Endothelial cell of umbilical vein (primary cell): ENCODE results near the gene RELL2. TPM values are rescaled to one million over a fixed set of nuclear protein-coding genes. Genes with fewer than 3 reads are reported as not detected.

Experiments
- BruUV-seq: library from RNA; stranded (reverse); fragments of 400-500 nt; replicated peaks from 2 replicates; lab custom pipeline; 2021; lab: Mats Ljungman, UMichigan
- CTCF ChIA-PET: fragments of 300-600, 350-600 bp; sonication (Branson Sonifier 250); formaldehyde crosslinking; loops from one replicate; lab custom pipeline; 2021; ENCODE audit warnings: antibody characterized with exemption, inconsistent platforms; lab: Charles Lee
- POLR2A ChIA-PET: fragments of 300-600, 350-600 bp; sonication (Branson Sonifier 250); formaldehyde crosslinking; loops from one replicate; lab custom pipeline; 2021; ENCODE audit warnings: antibody characterized with exemption, inconsistent platforms; lab: Charles Lee
- DNase-seq: peaks from one replicate; pipeline ENCODE4 v3.0.0-alpha.2; 2011; ENCODE audit warnings: low read depth, low spot score
- FAIRE-seq: peaks from 2 replicates; lab custom pipeline; 2011; peaks lifted over from hg19 to GRCh38; lab: Jason Lieb, UNC
- H2AFZ ChIP-seq: 2 replicates; pipeline ENCODE4 v1.6.0; 2012; ENCODE audit warnings: low read depth, low read length, control low read depth, inconsistent platforms
- H3K27ac ChIP-seq: 2 replicates; pipeline ENCODE4 v1.5.1; 2011; ENCODE audit warnings: low read depth, mild to moderate bottlenecking, control low read depth, low read length, moderate library complexity; ENCODE audit not compliant: insufficient read depth
- H3K27me3 ChIP-seq, 2 experiments: 2 replicates each; pipeline versions ENCODE4 v1.6.0 to v1.6.1; 2011; ENCODE audit warnings: low read length in 2 of 2, mixed read lengths in 1 of 2; ENCODE audit not compliant: control insufficient read depth in 2 of 2, insufficient read depth in 2 of 2
- H3K36me3 ChIP-seq, 2 experiments: 2 replicates in 1 of 2; 3 replicates in 1 of 2; pipeline ENCODE4 v1.5.1; 2011; ENCODE audit warnings: low read length in 2 of 2, mild to moderate bottlenecking in 1 of 2, moderate library complexity in 1 of 2; ENCODE audit not compliant: control insufficient read depth in 2 of 2, insufficient read depth in 2 of 2; ENCODE audit errors: extremely low read depth in 1 of 2
- H3K4me1 ChIP-seq: 3 replicates; pipeline ENCODE4 v1.5.1; 2011; ENCODE audit warnings: mild to moderate bottlenecking, low read length; ENCODE audit not compliant: control insufficient read depth, insufficient read depth; ENCODE audit errors: extremely low read depth
- H3K4me2 ChIP-seq: 2 replicates; pipeline ENCODE4 v1.6.1; 2011; ENCODE audit warnings: low read length, control low read depth, mixed read lengths; ENCODE audit not compliant: insufficient read depth
- H3K4me3 ChIP-seq, 3 experiments: fragments of 200-600 bp in 1 of 3; sonication (generic), shearing (Covaris generic) in 1 of 3; replicated peaks in 1 of 3; 2 replicates each; pipeline ENCODE4 v1.5.1; 2011 to 2016; ENCODE audit warnings: control low read depth in 3 of 3, low read length in 3 of 3, mild to moderate bottlenecking in 2 of 3, inconsistent platforms in 1 of 3, low read depth in 1 of 3, moderate library complexity in 1 of 3; ENCODE audit not compliant: insufficient read depth in 1 of 3
- H3K79me2 ChIP-seq: 2 replicates; pipeline ENCODE4 v1.6.0; 2012; ENCODE audit warnings: low read length, inconsistent platforms; ENCODE audit not compliant: control insufficient read depth, insufficient read depth
- H3K9ac ChIP-seq: replicated peaks from 2 replicates; pipeline ENCODE3; 2011; ENCODE audit warnings: low read length, control low read depth; ENCODE audit not compliant: insufficient read depth; ENCODE audit errors: extremely low read depth
- H3K9me1 ChIP-seq: replicated peaks from 3 replicates; pipeline ENCODE4 v1.6.0; 2011; ENCODE audit warnings: mild to moderate bottlenecking, low read length; ENCODE audit not compliant: control insufficient read depth, insufficient read depth; ENCODE audit errors: extremely low read depth
- H3K9me3 ChIP-seq: replicated peaks from 2 replicates; pipeline ENCODE4 v1.5.1; 2012; ENCODE audit warnings: low read length, inconsistent platforms; ENCODE audit not compliant: control insufficient read depth, insufficient read depth
- H4K20me1 ChIP-seq: replicated peaks from 2 replicates; pipeline ENCODE3; 2011; ENCODE audit warnings: mild to moderate bottlenecking, low read length; ENCODE audit not compliant: control insufficient read depth, insufficient read depth; ENCODE audit errors: extremely low read depth
- EZH2 ChIP-seq: IDR thresholded peaks from 2 replicates; pipeline ENCODE4 v1.6.1; 2012; ENCODE audit warnings: borderline replicate concordance, low read depth, mild to moderate bottlenecking, moderate library complexity, low read length, inconsistent platforms; ENCODE audit not compliant: severe bottlenecking
- FOS ChIP-seq: IDR thresholded peaks from 2 replicates; pipeline ENCODE4 v1.6.1; 2011; ENCODE audit warnings: mild to moderate bottlenecking, low read length, moderate library complexity, borderline replicate concordance; ENCODE audit not compliant: insufficient read depth
- GATA2 ChIP-seq: IDR thresholded peaks from 2 replicates; pipeline ENCODE4 v1.7.0; 2011; ENCODE audit warnings: low read depth, mild to moderate bottlenecking, moderate library complexity, mixed read lengths, low read length; ENCODE audit not compliant: insufficient read length, insufficient read depth
- JUN ChIP-seq: IDR thresholded peaks from 2 replicates; pipeline ENCODE4 v1.6.1; 2011; ENCODE audit warnings: borderline replicate concordance, low read depth; ENCODE audit not compliant: insufficient read length, insufficient read depth
- MYC ChIP-seq: IDR thresholded peaks from one replicate; pipeline ENCODE4 v1.6.1; 2011; ENCODE audit warnings: mild to moderate bottlenecking, low read depth, low read length
- POLR2A ChIP-seq: IDR thresholded peaks from 2 replicates; pipeline ENCODE4 v1.6.1; 2012; ENCODE audit warnings: low read depth, mild to moderate bottlenecking, control low read depth, low read length
- POLR2AphosphoS5 ChIP-seq: IDR thresholded peaks from 2 replicates; pipeline ENCODE4 v1.6.1; 2012; ENCODE audit warnings: low read depth, mild to moderate bottlenecking, control low read depth, low read length, moderate library complexity; ENCODE audit not compliant: insufficient read depth
- dilution Hi-C: fragments of 300-500 bp; cut with MboI; formaldehyde crosslinking; loops from one replicate; pipeline ENCODE4 v1.15.0; 2019; ENCODE audit warnings: low sequenced_read_pairs; ENCODE audit not compliant: extremely low pct_ligation_motif_present
- intact Hi-C: fragments of 100-400 bp; cut with micrococcal nuclease; formaldehyde crosslinking; loops from one replicate; pipeline ENCODE4 v1.10.0; 2022
- polyA plus RNA-seq, 4 experiments: library from polyadenylated mRNA; depleted of rRNA in 3 of 4; stranded (reverse) in 3 of 4; unstranded in 1 of 4; fragments of >200 nt; gene quantifications; 2 replicates each; pipeline versions ENCODE4 v1.2.1 to v1.2.3, GENCODE V29; 2011 to 2012; ENCODE audit warnings: missing spikeins in 1 of 4
- total RNA-seq: library from RNA; stranded (reverse); gene quantifications from 2 replicates; pipeline ENCODE4 v1.2.3, GENCODE V29; 2021
- TF ChIP-seq, protein P1 (sequence below): IDR thresholded peaks from 2 replicates; pipeline ENCODE4 v1.6.1; 2011; ENCODE audit not compliant: insufficient read depth, insufficient read length
- TF ChIP-seq, protein P2 (sequence below), 2 donors: IDR thresholded peaks; 1 replicate in 1 of 2; 2 replicates in 1 of 2; pipeline ENCODE4 v1.5.1; 2011; ENCODE audit warnings: low read length in 2 of 2, mild to moderate bottlenecking in 2 of 2, moderate library complexity in 2 of 2, control low read depth in 1 of 2, inconsistent platforms in 1 of 2, low read depth in 1 of 2; ENCODE audit not compliant: insufficient read depth in 1 of 2; ENCODE audit errors: extremely low read depth in 1 of 2

The RELL2 gene
- total and polyA plus RNA-seq, 2 donors (not counting 3 experiments of a cell fraction or from before 2014, with no cell fraction given), result 3.4 to 3.6 TPM

DNA sequence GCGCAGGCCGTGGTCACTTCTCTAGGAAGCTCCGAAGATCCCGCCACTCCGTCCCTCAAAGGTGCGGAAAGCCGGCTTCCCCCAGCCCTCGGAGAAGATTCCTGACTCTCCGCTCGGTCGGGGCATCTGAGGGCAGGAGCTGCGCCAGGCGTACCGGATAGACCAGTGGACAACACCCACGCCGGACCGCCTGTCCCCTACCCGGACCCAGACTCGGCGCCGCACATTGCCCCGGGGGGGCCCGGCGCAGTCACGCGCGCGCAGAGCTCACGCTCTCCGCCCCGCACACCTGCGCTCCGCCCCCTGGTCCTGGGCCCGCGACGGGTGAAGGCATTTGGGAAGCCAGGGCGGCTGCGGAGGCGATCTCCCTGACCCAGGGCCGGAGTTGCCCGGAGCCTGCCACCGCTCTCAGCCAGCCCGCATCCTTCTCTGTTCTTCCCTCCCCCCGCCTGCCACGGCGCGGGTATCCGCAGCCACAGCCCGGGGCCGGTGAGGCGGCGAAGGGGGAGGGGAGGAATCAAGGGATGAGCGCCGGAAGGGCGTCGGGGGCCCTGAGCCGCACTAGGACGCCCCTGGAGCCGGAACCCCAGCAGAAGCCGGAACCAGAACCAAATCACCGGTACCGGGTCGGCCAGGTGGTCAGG lies 448 bp downstream of the RELL2 start:
- ChIA-PET CTCF (interaction anchor here (0.6 to 14.7 kb wide), 14 partner anchors 9 to 1076 kb away, joined by 3 to 163 read pairs (median 4); partner anchors contain the start of genes DIAPH1 and FCHSD1), POLR2A (interaction anchor here (0.8 to 1.5 kb wide), 3 partner anchors 18 to 45 kb away, joined by 5 to 8 read pairs (median 6); partner anchors contain the start of gene DIAPH1)
- Histone ChIP-seq H3K9me1 (no peaks in the 10 kb centered on the region), H3K27ac (peak overlapping the region; percentile 10), H4K20me1 (peaks cover 5% of the 10 kb centered on the region), H3K9me3 (no peaks in the 10 kb centered on the region), H3K4me3 (peak overlapping the region; percentile 75 to 82 (median 77)), H3K36me3 (no peaks in the 10 kb centered on the region), H3K4me1 (peaks cover 23% of the 10 kb centered on the region), H3K79me2 (peaks cover 28% of the 10 kb centered on the region), H3K4me2 (peak overlapping the region; percentile 85), H3K9ac (peak overlapping the region; percentile 48), H2AFZ (peak overlapping the region; percentile 93), H3K27me3 (no peaks in the 10 kb centered on the region)
- intact Hi-C loops (loop anchor here (1.0 kb wide), 1 partner anchor 45 kb away; no protein-coding TSS in a partner anchor), dilution Hi-C loops (no loop called here)
- no peak for FAIRE-seq
- DNase-seq, result no peak
- no peak for TF ChIP-seq MYC
- TF ChIP-seq, protein P1, sequence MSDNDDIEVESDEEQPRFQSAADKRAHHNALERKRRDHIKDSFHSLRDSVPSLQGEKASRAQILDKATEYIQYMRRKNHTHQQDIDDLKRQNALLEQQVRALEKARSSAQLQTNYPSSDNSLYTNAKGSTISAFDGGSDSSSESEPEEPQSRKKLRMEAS, result no peak
- no peak for TF ChIP-seq GATA2
- TF ChIP-seq, protein P2, sequence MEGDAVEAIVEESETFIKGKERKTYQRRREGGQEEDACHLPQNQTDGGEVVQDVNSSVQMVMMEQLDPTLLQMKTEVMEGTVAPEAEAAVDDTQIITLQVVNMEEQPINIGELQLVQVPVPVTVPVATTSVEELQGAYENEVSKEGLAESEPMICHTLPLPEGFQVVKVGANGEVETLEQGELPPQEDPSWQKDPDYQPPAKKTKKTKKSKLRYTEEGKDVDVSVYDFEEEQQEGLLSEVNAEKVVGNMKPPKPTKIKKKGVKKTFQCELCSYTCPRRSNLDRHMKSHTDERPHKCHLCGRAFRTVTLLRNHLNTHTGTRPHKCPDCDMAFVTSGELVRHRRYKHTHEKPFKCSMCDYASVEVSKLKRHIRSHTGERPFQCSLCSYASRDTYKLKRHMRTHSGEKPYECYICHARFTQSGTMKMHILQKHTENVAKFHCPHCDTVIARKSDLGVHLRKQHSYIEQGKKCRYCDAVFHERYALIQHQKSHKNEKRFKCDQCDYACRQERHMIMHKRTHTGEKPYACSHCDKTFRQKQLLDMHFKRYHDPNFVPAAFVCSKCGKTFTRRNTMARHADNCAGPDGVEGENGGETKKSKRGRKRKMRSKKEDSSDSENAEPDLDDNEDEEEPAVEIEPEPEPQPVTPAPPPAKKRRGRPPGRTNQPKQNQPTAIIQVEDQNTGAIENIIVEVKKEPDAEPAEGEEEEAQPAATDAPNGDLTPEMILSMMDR (IDR thresholded peaks at IDR 0.05; ENCODE audit: extremely low read depth in 1 of 2, insufficient read depth in 1 of 2, low read depth in 1 of 2, low read length in 2 of 2), result no peak
- no peak for TF ChIP-seq JUN
- TF ChIP-seq EZH2, result no peak
- TF ChIP-seq POLR2A, result no peak
- TF ChIP-seq POLR2AphosphoS5, result no peak
- no peak for TF ChIP-seq FOS
- no TSS peak for BruUV-seq
